Loucy (cell line): ENCODE measurements around the gene DLGAP1.

Experiments
- H2AFZ ChIP-seq: fragments of 200-600 bp; sonication (generic); 2 replicates; pipeline ENCODE4 v1.6.0; 2016; ENCODE audit warnings: antibody characterized with exemption, mild to moderate bottlenecking, low read length, moderate library complexity
- H3F3A ChIP-seq: fragments of 200-600 bp; 2 replicates; pipeline ENCODE4 v1.6.0; 2016; ENCODE audit warnings: antibody characterized with exemption, low read depth, mild to moderate bottlenecking
- H3K27me3 ChIP-seq: fragments of 200-600 bp; sonication (generic); 2 replicates; pipeline ENCODE4 v1.6.1; 2014; ENCODE audit warnings: low read length, mild to moderate bottlenecking; ENCODE audit not compliant: insufficient read depth, poor library complexity, severe bottlenecking
- H3K36me3 ChIP-seq: fragments of 200-600 bp; sonication (generic); 2 replicates; pipeline ENCODE4 v1.6.1; 2016; ENCODE audit warnings: low read length; ENCODE audit not compliant: insufficient read depth
- H3K4me1 ChIP-seq: fragments of 200-600 bp; sonication (generic); 2 replicates; pipeline ENCODE4 v1.5.1; 2014; ENCODE audit warnings: low read length, mild to moderate bottlenecking; ENCODE audit not compliant: insufficient read depth, poor library complexity, severe bottlenecking
- H3K4me2 ChIP-seq: fragments of 200-600 bp; sonication (generic); 2 replicates; pipeline ENCODE4 v1.6.0; 2014; ENCODE audit warnings: antibody characterized with exemption, low read length, low read depth, mild to moderate bottlenecking; ENCODE audit not compliant: poor library complexity, severe bottlenecking
- H3K4me3 ChIP-seq: fragments of 200-600 bp; sonication (generic); 2 replicates; pipeline ENCODE4 v1.5.1; 2014; ENCODE audit warnings: low read length, mild to moderate bottlenecking, mixed read lengths; ENCODE audit not compliant: poor library complexity, severe bottlenecking
- H3K79me2 ChIP-seq: fragments of 200-600 bp; sonication (generic); 2 replicates; pipeline ENCODE4 v1.6.1; 2014; ENCODE audit warnings: low read length; ENCODE audit not compliant: insufficient read depth
- H3K9ac ChIP-seq: fragments of 200-600 bp; sonication (generic); 2 replicates; pipeline ENCODE4 v1.6.0; 2014; ENCODE audit warnings: mild to moderate bottlenecking, low read depth, low read length, moderate library complexity; ENCODE audit not compliant: poor library complexity, severe bottlenecking
- H3K9me2 ChIP-seq: fragments of 200-600 bp; sonication (generic); replicated peaks from 2 replicates; pipeline ENCODE4 v1.6.1; 2016; ENCODE audit warnings: low read depth, low read length, mixed read lengths
- H3K9me3 ChIP-seq: fragments of 200-600 bp; sonication (generic); 2 replicates; pipeline ENCODE4 v1.6.1; 2014; ENCODE audit warnings: mild to moderate bottlenecking, antibody characterized with exemption, low read length, low read depth; ENCODE audit not compliant: insufficient read depth
- H4K20me1 ChIP-seq: fragments of 200-600 bp; sonication (generic); 2 replicates; pipeline ENCODE4 v1.6.0; 2014; ENCODE audit warnings: antibody characterized with exemption, low read length, mild to moderate bottlenecking; ENCODE audit not compliant: insufficient read depth, poor library complexity, severe bottlenecking
- EZH2phosphoT487 ChIP-seq: fragments of 200-600 bp; IDR thresholded peaks from 2 replicates; pipeline ENCODE4 v1.6.1; 2018; ENCODE audit warnings: antibody characterized with exemption, mild to moderate bottlenecking, moderate library complexity, borderline replicate concordance
- TF ChIP-seq, protein P1 (sequence below): fragments of 200-600 bp; sonication (generic); conservative IDR thresholded peaks from 2 replicates; pipeline ENCODE4 v1.5.1; 2014; ENCODE audit warnings: mild to moderate bottlenecking, antibody characterized with exemption, low read length

Gene DLGAP1

DNA sequence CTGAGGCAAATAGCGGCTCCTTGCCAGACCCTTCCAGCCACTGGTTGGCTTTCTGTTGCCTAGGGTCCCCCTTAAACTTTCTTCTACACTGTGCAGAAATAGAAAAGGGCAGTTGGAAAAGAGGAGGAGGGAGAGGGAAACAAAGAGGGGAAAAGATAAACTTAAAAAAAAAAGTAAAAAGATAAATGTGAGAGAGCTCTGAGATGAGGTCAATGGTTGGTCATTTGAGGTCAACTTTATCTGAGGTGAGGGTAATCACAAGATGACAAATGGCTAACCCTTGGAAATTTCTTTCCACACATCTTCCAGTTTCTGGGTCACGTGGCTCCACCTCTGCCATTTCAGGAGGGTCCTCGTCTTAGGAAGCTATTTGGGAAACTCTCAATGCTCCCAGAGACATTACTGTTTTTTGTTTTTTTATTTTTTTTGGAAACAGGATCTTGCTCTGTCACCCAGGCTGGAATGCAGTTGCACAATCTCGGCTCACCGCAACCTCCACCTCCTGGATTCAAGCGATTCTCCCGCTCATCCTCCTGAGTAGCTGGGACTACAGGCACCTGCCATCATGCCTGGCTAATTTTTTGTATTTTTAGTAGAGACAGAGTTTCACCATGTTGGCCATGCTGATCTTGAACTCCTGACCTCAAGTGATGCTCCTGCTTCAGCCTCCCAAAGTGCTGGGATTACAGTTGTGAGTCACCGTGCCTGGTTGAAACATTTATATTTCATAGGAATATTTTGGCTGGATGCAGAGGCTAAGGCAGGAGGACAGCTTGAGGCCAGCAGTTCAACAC lies 805.3 kb downstream of the DLGAP1 start:
- no peaks in the 10 kb centered on the region for H3K9me3 ChIP-seq
- H3F3A ChIP-seq: no peaks in the 10 kb centered on the region
- H3K9me2 ChIP-seq: no peaks in the 10 kb centered on the region
- H3K36me3 ChIP-seq: no peaks in the 10 kb centered on the region
- no peak overlapping the region for H3K9ac ChIP-seq
- H3K27me3 ChIP-seq: no peaks in the 10 kb centered on the region
- H2AFZ ChIP-seq: no peak overlapping the region
- no peaks in the 10 kb centered on the region for H3K4me1 ChIP-seq
- H3K4me3 ChIP-seq: no peak overlapping the region
- TF ChIP-seq EZH2phosphoT487: no peak
- H3K79me2 ChIP-seq: no peaks in the 10 kb centered on the region
- H3K4me2 ChIP-seq: no peak overlapping the region
- no peaks in the 10 kb centered on the region for H4K20me1 ChIP-seq

DNA sequence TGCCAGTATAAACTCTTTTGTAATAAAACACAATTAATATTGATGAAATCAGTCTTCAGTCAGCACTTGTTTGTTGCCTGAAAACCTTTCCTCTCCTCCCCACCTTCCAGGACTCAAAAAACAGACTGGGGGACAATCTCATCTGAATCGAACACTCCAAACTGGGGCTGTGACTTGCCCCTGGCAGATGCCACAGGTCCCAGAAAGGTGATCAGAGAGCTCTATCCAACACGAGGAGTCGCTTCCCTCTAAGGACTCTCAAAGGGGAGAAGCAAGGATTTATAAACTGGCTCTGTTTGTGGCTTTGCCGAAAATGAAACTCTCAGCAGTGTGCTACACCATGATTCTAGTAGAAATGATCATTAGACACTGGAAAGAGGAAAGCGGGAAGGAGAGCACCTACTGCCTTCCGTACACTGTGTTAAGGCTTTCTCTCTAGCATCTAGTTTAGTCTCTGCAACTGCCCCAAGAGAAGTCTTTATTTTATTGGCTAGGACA lies 805.9 kb downstream of the DLGAP1 start:
- Histone ChIP-seq H3K4me3 (no peak overlapping the region), H3K4me2 (no peak overlapping the region), H3K9me2 (no peaks in the 10 kb centered on the region), H3K9ac (no peak overlapping the region), H3K36me3 (no peaks in the 10 kb centered on the region), H3K9me3 (no peaks in the 10 kb centered on the region), H2AFZ (no peak overlapping the region), H3F3A (no peaks in the 10 kb centered on the region), H4K20me1 (no peaks in the 10 kb centered on the region), H3K4me1 (no peaks in the 10 kb centered on the region), H3K79me2 (no peaks in the 10 kb centered on the region), H3K27me3 (no peaks in the 10 kb centered on the region)
- no peak for TF ChIP-seq EZH2phosphoT487
- TF ChIP-seq, protein P1, sequence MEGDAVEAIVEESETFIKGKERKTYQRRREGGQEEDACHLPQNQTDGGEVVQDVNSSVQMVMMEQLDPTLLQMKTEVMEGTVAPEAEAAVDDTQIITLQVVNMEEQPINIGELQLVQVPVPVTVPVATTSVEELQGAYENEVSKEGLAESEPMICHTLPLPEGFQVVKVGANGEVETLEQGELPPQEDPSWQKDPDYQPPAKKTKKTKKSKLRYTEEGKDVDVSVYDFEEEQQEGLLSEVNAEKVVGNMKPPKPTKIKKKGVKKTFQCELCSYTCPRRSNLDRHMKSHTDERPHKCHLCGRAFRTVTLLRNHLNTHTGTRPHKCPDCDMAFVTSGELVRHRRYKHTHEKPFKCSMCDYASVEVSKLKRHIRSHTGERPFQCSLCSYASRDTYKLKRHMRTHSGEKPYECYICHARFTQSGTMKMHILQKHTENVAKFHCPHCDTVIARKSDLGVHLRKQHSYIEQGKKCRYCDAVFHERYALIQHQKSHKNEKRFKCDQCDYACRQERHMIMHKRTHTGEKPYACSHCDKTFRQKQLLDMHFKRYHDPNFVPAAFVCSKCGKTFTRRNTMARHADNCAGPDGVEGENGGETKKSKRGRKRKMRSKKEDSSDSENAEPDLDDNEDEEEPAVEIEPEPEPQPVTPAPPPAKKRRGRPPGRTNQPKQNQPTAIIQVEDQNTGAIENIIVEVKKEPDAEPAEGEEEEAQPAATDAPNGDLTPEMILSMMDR: no peak

DNA sequence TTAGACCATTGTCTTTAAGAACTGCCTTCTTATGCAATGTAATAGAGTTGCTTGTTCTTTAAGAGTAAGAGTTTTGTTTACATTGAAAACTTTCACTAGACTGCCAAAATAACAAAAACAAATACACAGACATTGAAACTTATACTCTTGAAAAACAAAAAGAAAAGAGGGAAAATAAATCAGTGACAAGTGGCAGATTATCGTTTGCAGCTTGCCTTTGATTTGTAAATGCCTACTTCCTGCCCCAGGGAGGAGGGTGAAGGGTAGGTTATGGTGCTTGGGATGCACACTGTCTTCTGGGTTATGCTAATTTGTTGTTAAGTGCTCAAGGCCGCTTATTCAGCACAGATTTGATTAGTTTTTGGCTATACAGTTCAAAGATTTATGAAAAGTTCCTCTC lies 806.5 kb downstream of the DLGAP1 start:
- Histone ChIP-seq H3K4me2 (no peak overlapping the region), H3K9me2 (no peaks in the 10 kb centered on the region), H3F3A (no peaks in the 10 kb centered on the region), H3K4me3 (no peak overlapping the region), H3K27me3 (no peaks in the 10 kb centered on the region), H3K9ac (no peak overlapping the region), H3K4me1 (no peaks in the 10 kb centered on the region), H3K36me3 (no peaks in the 10 kb centered on the region), H3K9me3 (no peaks in the 10 kb centered on the region), H2AFZ (no peak overlapping the region), H3K79me2 (no peaks in the 10 kb centered on the region), H4K20me1 (no peaks in the 10 kb centered on the region)
- TF ChIP-seq, protein P1: no peak
- TF ChIP-seq EZH2phosphoT487: no peak

DNA sequence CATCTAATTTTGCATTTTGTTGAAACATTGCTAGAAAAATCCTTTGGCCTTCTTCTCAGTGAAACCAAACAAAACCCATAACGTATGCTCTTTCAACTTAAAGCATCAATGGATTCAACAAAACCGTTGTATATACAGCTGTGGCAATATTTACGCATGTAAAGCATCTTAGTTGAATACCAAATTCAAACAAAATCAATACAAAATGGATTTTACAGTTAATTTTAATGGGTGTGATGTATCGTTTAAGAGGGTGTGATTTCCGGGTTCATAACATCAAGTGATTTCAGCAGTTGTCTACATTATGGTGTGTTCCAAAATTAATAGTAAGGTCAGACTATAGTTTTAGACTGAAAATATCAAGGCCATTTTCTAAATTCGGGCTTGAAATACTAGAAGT lies 806.9 kb downstream of the DLGAP1 start:
- H3K36me3 ChIP-seq: no peaks in the 10 kb centered on the region
- no peaks in the 10 kb centered on the region for H3K9me2 ChIP-seq
- no peaks in the 10 kb centered on the region for H4K20me1 ChIP-seq
- H3F3A ChIP-seq: no peaks in the 10 kb centered on the region
- H3K4me1 ChIP-seq: no peaks in the 10 kb centered on the region
- H3K4me3 ChIP-seq: no peak overlapping the region
- no peak for TF ChIP-seq EZH2phosphoT487
- TF ChIP-seq, protein P1: no peak
- no peaks in the 10 kb centered on the region for H3K79me2 ChIP-seq
- H2AFZ ChIP-seq: no peak overlapping the region
- no peak overlapping the region for H3K4me2 ChIP-seq
- no peaks in the 10 kb centered on the region for H3K27me3 ChIP-seq
- H3K9ac ChIP-seq: no peak overlapping the region
- H3K9me3 ChIP-seq: no peaks in the 10 kb centered on the region
